K562 (cell line): ENCODE measurements around the gene SLC25A10. TPM values are rescaled to one million over a fixed set of nuclear protein-coding genes. Genes with fewer than 3 reads are reported as not detected.

Source experiments
- ATAC-seq: fragments of 200-7000 bp; cut with Tn5 transposase; 3 replicates; pipeline ENCODE4 v1.9.1; 2020; ENCODE audit warnings: moderate library complexity
- BruUV-seq: library from RNA; stranded (reverse); fragments of 400-500 nt; replicated peaks from 2 replicates; lab custom pipeline; 2021; lab: Mats Ljungman, UMichigan
- CTCF ChIA-PET: fragments of 300-600 bp; formaldehyde crosslinking; extraction: SDS; loops from one replicate; lab custom pipeline; 2021; ENCODE audit warnings: low intra/inter-chr PET ratio; lab: Yijun Ruan, JAX
- POLR2A ChIA-PET: fragments of 300-600, 350-650 bp; sonication (Branson Sonifier 250); formaldehyde crosslinking; extraction: SDS; loops from one replicate; lab custom pipeline; 2021; ENCODE audit warnings: antibody characterized with exemption, inconsistent platforms; lab: Yijun Ruan, JAX
- DNase-seq, 4 experiments: peaks; one replicate each; pipeline versions ENCODE4 v3.0.0 to v3.0.0-alpha.2; 2011 to 2018; ENCODE audit warnings: low spot score in 3 of 4, mixed read lengths in 3 of 4; ENCODE audit errors: extremely low read depth in 1 of 4
- FAIRE-seq: peaks from 2 replicates; lab custom pipeline; 2011; peaks lifted over from hg19 to GRCh38; lab: Jason Lieb, UNC
- H2AFZ ChIP-seq: 2 replicates; pipeline ENCODE4 v1.6.0; 2011; ENCODE audit warnings: low read depth, low read length, control low read depth, inconsistent platforms
- H3K27ac ChIP-seq: fragments of 200-600 bp; 3 replicates; pipeline ENCODE4 v1.8.0; 2011; ENCODE audit warnings: low read depth, mild to moderate bottlenecking, control low read depth, inconsistent platforms, low read length, moderate library complexity, mixed read lengths; ENCODE audit errors: extremely low read depth
- H3K27me3 ChIP-seq, 2 experiments: fragments of 300-600 bp in 1 of 2; 2 replicates in 1 of 2; 3 replicates in 1 of 2; pipeline versions ENCODE4 v1.6.0 to v1.8.0; 2011; ENCODE audit warnings: inconsistent platforms in 2 of 2, low read length in 2 of 2, mild to moderate bottlenecking in 1 of 2, mixed read lengths in 1 of 2, moderate library complexity in 1 of 2; ENCODE audit not compliant: control insufficient read depth in 2 of 2, insufficient read depth in 2 of 2
- H3K36me3 ChIP-seq: fragments of 300-600 bp; 3 replicates; pipeline ENCODE4 v1.8.0; 2011; ENCODE audit warnings: mild to moderate bottlenecking, low read length, inconsistent platforms; ENCODE audit not compliant: control insufficient read depth, insufficient read depth
- H3K4me1 ChIP-seq, 2 experiments: fragments of 200-600 bp in 1 of 2; replicated peaks in 1 of 2; 2 replicates in 1 of 2; 3 replicates in 1 of 2; pipeline versions ENCODE4 v1.5.1 to v1.8.0; 2011; ENCODE audit warnings: inconsistent platforms in 2 of 2, low read length in 2 of 2, mild to moderate bottlenecking in 1 of 2, mixed read lengths in 1 of 2, moderate library complexity in 1 of 2; ENCODE audit not compliant: control insufficient read depth in 2 of 2, insufficient read depth in 2 of 2
- H3K4me2 ChIP-seq: 2 replicates; pipeline ENCODE4 v1.6.1; 2011; ENCODE audit warnings: low read length, control low read depth, inconsistent platforms, mixed read lengths; ENCODE audit not compliant: insufficient read depth
- H3K4me3 ChIP-seq: fragments of 200-600 bp; sonication (generic), shearing (Covaris generic); 2 replicates; pipeline ENCODE4 v1.5.1; 2016; ENCODE audit warnings: control low read depth, inconsistent platforms
- H3K79me2 ChIP-seq: fragments of 200-600 bp; 3 replicates; pipeline ENCODE4 v1.8.0; 2011; ENCODE audit warnings: low read length, inconsistent platforms; ENCODE audit not compliant: control insufficient read depth, insufficient read depth
- H3K9ac ChIP-seq, 2 experiments: 2 replicates each; pipeline versions ENCODE4 v1.6.0 to v1.6.1; 2011; ENCODE audit warnings: low read depth in 2 of 2, low read length in 2 of 2, control low read depth in 1 of 2, inconsistent platforms in 1 of 2, mild to moderate bottlenecking in 1 of 2, mixed read lengths in 1 of 2; ENCODE audit not compliant: insufficient read depth in 1 of 2
- H3K9me1 ChIP-seq: one replicate; pipeline ENCODE4 v1.6.0; 2011; ENCODE audit warnings: inconsistent platforms, mild to moderate bottlenecking, low read length, moderate library complexity; ENCODE audit not compliant: control insufficient read depth, insufficient read depth
- H3K9me3 ChIP-seq: replicated peaks from 2 replicates; pipeline ENCODE4 v1.5.1; 2011; ENCODE audit warnings: low read depth, low read length, inconsistent platforms; ENCODE audit not compliant: control insufficient read depth, insufficient read depth
- H4K20me1 ChIP-seq: replicated peaks from 2 replicates; pipeline ENCODE4 v1.6.1; 2011; ENCODE audit warnings: low read length, inconsistent platforms, mixed read lengths; ENCODE audit not compliant: control insufficient read depth, insufficient read depth
- KLF16 ChIP-seq: IDR thresholded peaks from 2 replicates; pipeline ENCODE4 v1.6.1; 2016; ENCODE audit warnings: antibody characterized with exemption
- PCBP2 ChIP-seq: fragments of 200-400 bp; formaldehyde crosslinking; IDR thresholded peaks from 2 replicates; pipeline ENCODE4 v1.6.1; 2018; ENCODE audit warnings: low read length, low read depth, mild to moderate bottlenecking, moderate library complexity; ENCODE audit not compliant: poor library complexity, severe bottlenecking
- POLR2G ChIP-seq: fragments of 200-400 bp; formaldehyde crosslinking; IDR thresholded peaks from 2 replicates; pipeline ENCODE4 v1.6.1; 2017; ENCODE audit warnings: low read depth, mild to moderate bottlenecking, antibody characterized with exemption, low read length, moderate library complexity
- RBFOX2 ChIP-seq: fragments of 200-400 bp; formaldehyde crosslinking; IDR thresholded peaks from 2 replicates; pipeline ENCODE4 v1.6.1; 2017; ENCODE audit warnings: low read depth, mild to moderate bottlenecking, low read length, moderate library complexity
- ZFP1 ChIP-seq: fragments of 450-650 bp; formaldehyde crosslinking; IDR thresholded peaks from 2 replicates; pipeline ENCODE4 v1.4.0; 2020; ENCODE audit warnings: mild to moderate bottlenecking, mixed read lengths
- WGBS: fragments of 100-300 bp; shearing (Covaris generic); methylation state at CpG from one replicate; pipeline ENCODE4 v1.1.6; 2016; ENCODE audit warnings: low coverage, mixed read lengths; ENCODE audit not compliant: insufficient coverage; ENCODE audit errors: missing lambda C conversion rate; 5-methylcytosine and 5-hydroxymethylcytosine counted together
- in situ Hi-C: fragments of 300-500 bp; cut with MboI; formaldehyde crosslinking; loops from 4 replicates; pipeline ENCODE4 v1.15.0; 2018; ENCODE audit warnings: inconsistent platforms, mixed read lengths
- intact Hi-C: fragments of 100-400 bp; cut with micrococcal nuclease; formaldehyde crosslinking; loops from 2 replicates; pipeline ENCODE4 v1.14.2; 2022
- polyA plus RNA-seq, 8 experiments: library from polyadenylated mRNA; depleted of rRNA in 4 of 8; stranded (reverse) in 5 of 8; unstranded in 3 of 8; fragments of >200 nt; fragmentation: Nextera tagmentation in 2 of 8; fragmentation: Illumina TruSeq in 1 of 8; extraction: Ambion mirVana in 2 of 8; extraction: Trizol in 1 of 8; gene quantifications; 2 replicates each; pipeline versions ENCODE4 v1.2.1 to v1.2.3, GENCODE V29; 2011 to 2014; ENCODE audit warnings: inconsistent platforms in 1 of 8, missing spikeins in 1 of 8
- total RNA-seq, 7 experiments: library from RNA; depleted of rRNA in 6 of 7; stranded (reverse); fragments of >200 nt in 6 of 7; fragmentation: Illumina TruSeq in 2 of 7; extraction: Trizol in 2 of 7; gene quantifications; 2 replicates each; pipeline versions ENCODE4 v1.2.1 to v1.2.3, GENCODE V29; 2011 to 2021; ENCODE audit warnings: low replicate concordance in 1 of 7
- TF ChIP-seq, protein P1 (sequence below): fragments of 450-650 bp; IDR thresholded peaks from 2 replicates; pipeline ENCODE4 v1.7.0; 2016; ENCODE audit warnings: borderline replicate concordance

The SLC25A10 gene
- total and polyA plus RNA-seq, 9 of the 15 experiments (the other 6 are each of a cell fraction or from before 2014, with no cell fraction given) = 0.10 to 85.6 (median 34.3) TPM

DNA sequence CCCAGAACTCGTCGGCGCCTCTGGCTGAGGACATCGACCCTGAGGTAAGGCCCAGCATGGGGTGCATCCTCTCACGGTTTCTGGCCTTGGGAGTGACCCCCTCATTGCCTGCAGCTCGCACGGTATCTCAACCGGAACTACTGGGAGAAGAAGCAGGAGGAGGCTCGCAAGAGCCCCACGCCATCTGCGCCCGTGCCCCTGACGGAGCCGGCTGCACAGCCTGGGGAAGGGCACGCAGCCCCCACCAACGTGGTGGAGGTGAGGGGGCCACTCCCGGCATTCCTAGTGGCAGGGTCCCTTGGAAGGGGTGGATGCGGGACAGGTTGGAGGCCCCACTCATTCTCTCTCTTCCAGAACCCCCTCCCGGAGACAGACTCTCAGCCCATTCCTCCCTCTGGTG lies 17.3 kb upstream of the SLC25A10 start:
- H3K9ac ChIP-seq = no peak overlapping the region
- intact Hi-C loops (no loop called here), in situ Hi-C loops (no loop called here)
- no peak overlapping the region for H3K27ac ChIP-seq
- no TSS peak for BruUV-seq
- FAIRE-seq (no peak), DNase-seq (no peak), ATAC-seq (no peak)
- no peak overlapping the region for H2AFZ ChIP-seq
- H3K4me1 ChIP-seq = peaks cover 0 to 44% of the 10 kb centered on the region in 2 experiments; a peak in 2 of 5 replicates
- POLR2A ChIA-PET = interaction anchor here (0.5 to 2.4 kb wide), 3 partner anchors 10 to 192 kb away, joined by 3 to 24 read pairs (median 3); partner anchors contain the start of genes ARL16 and HGS
- CTCF ChIA-PET = no interaction called here
- H3K9me1 ChIP-seq = peaks cover 3% of the 10 kb centered on the region
- H4K20me1 ChIP-seq = 0 out of 2 replicates have a peak, but pooled peaks cover 5% of the 10 kb centered on the region
- no peaks in the 10 kb centered on the region for H3K9me3 ChIP-seq
- peaks cover 98% of the 10 kb centered on the region for H3K36me3 ChIP-seq
- no peak for TF ChIP-seq PCBP2
- peak; percentile 52; the same call in 1 of the 2 replicates for TF ChIP-seq POLR2G
- TF ChIP-seq, all 486 proteins: peak for 1
- WGBS = 82% methylated on average over 7 of the region's 19 CpGs
- no peak overlapping the region for H3K4me3 ChIP-seq
- H3K4me2 ChIP-seq = no peak overlapping the region
- peaks cover 4% of the 10 kb centered on the region for H3K79me2 ChIP-seq
- H3K27me3 ChIP-seq = no peaks in the 10 kb centered on the region

DNA sequence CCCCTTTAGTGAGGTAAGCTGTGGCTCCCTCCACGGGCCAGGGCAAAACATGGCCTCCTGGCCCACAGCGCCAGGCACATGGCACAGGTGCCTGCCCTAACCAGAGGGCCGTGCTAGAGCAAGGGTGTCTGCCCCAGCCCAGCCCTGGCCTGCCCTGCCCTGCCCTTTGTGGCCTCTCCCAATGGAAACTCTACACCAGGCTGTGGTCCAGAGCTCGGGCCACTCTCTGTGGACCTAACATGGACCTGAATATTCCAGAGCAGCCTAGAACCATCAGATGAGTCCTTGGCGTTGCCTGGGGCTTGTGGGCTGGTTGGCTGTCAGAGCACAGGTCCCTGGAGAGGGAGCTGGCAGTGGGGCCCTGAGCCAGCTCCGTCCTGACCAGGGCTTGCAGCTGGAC lies 16.9 kb upstream of the SLC25A10 start:
- no peak overlapping the region for H3K4me3 ChIP-seq
- in situ Hi-C loops (no loop called here), intact Hi-C loops (no loop called here)
- 93% methylated on average over 5 of the region's 6 CpGs for WGBS
- peaks cover 96% of the 10 kb centered on the region for H3K36me3 ChIP-seq
- CTCF ChIA-PET = no interaction called here
- H3K79me2 ChIP-seq = peaks cover 4% of the 10 kb centered on the region
- 0 out of 2 replicates have a peak, but pooled peaks cover 5% of the 10 kb centered on the region for H4K20me1 ChIP-seq
- no peak for ATAC-seq
- H2AFZ ChIP-seq = no peak overlapping the region
- no peak overlapping the region for H3K27ac ChIP-seq
- no TSS peak for BruUV-seq
- no peaks in the 10 kb centered on the region for H3K9me1 ChIP-seq
- POLR2A ChIA-PET = interaction anchor here (0.5 to 2.4 kb wide), 5 partner anchors 11 to 191 kb away, joined by 3 to 24 read pairs (median 3); partner anchors contain the start of genes ARL16 and HGS
- DNase-seq = no peak
- H3K4me2 ChIP-seq = no peak overlapping the region
- H3K9ac ChIP-seq = no peak overlapping the region
- H3K27me3 ChIP-seq = no peaks in the 10 kb centered on the region
- FAIRE-seq = no peak
- peaks cover 0 to 41% of the 10 kb centered on the region in 2 experiments; a peak in 2 of 5 replicates for H3K4me1 ChIP-seq
- TF ChIP-seq KLF16 = no peak
- peak; percentile 10; the same call in 1 of the 2 replicates for TF ChIP-seq RBFOX2
- no peak for TF ChIP-seq ZFP1 (CRISPR knock-in tag)
- TF ChIP-seq, protein P1, sequence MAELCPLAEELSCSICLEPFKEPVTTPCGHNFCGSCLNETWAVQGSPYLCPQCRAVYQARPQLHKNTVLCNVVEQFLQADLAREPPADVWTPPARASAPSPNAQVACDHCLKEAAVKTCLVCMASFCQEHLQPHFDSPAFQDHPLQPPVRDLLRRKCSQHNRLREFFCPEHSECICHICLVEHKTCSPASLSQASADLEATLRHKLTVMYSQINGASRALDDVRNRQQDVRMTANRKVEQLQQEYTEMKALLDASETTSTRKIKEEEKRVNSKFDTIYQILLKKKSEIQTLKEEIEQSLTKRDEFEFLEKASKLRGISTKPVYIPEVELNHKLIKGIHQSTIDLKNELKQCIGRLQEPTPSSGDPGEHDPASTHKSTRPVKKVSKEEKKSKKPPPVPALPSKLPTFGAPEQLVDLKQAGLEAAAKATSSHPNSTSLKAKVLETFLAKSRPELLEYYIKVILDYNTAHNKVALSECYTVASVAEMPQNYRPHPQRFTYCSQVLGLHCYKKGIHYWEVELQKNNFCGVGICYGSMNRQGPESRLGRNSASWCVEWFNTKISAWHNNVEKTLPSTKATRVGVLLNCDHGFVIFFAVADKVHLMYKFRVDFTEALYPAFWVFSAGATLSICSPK = no peak
- H3K9me3 ChIP-seq = no peaks in the 10 kb centered on the region
